ENCODE results near the gene SH3RF3.

- TF ChIP-seq CREB5 (CRISPR knock-in tag; IDR thresholded peaks at IDR 0.05; ENCODE audit: low read depth) (no peak), ARNTL (CRISPR knock-in tag; IDR thresholded peaks at IDR 0.05; ENCODE audit: borderline replicate concordance, low read depth) (no peak), PATZ1 (CRISPR knock-in tag; IDR thresholded peaks at IDR 0.05; ENCODE audit: borderline replicate concordance) (no peak), ZFP30 (CRISPR knock-in tag; IDR thresholded peaks at IDR 0.05) (no peak), ZNF565 (CRISPR knock-in tag; conservative IDR thresholded peaks at IDR 0.05; ENCODE audit: low read depth) (no peak), TOX (CRISPR knock-in tag; IDR thresholded peaks at IDR 0.05; ENCODE audit: borderline replicate concordance) (no peak)
Measured at GRCh38 chr2:109467701-109468100, 338.7 kb downstream of the SH3RF3 start.

Data from SK-N-SH treated with all-trans-retinoic acid at 6 μM for 48 hours (cell line).